GM18508 (cell line): Measurements from ENCODE around the gene PTPRN2.
"Not testable (repeated sequence)": the region's sequence is repeated elsewhere in the genome, so short reads cannot be mapped to it uniquely, and the experiment has no call there.

Experiments used
- ATAC-seq: cut with Tn5 transposase; IDR thresholded peaks from one replicate; pipeline ENCODE4 v1.9.1; 2021; ENCODE audit warnings: moderate number of reproducible peaks; ENCODE audit not compliant: insufficient read depth, unreplicated experiment

The PTPRN2 gene

GRCh38 chr7:158361326-158361946 lies 226.2 kb downstream of the PTPRN2 start:
- no peak for ATAC-seq

GRCh38 chr7:158358926-158359645 lies 228.5 kb downstream of the PTPRN2 start:
- no peak for ATAC-seq

- ATAC-seq = no peak
Observed at GRCh38 chr7:158357898-158358821, 229.5 kb downstream of the PTPRN2 start.

- ATAC-seq = no peak
Observed at GRCh38 chr7:158357106-158357897, 230.3 kb downstream of the PTPRN2 start.

- ATAC-seq = no peak
Observed at GRCh38 chr7:158356454-158356853, 231.2 kb downstream of the PTPRN2 start.

DNA sequence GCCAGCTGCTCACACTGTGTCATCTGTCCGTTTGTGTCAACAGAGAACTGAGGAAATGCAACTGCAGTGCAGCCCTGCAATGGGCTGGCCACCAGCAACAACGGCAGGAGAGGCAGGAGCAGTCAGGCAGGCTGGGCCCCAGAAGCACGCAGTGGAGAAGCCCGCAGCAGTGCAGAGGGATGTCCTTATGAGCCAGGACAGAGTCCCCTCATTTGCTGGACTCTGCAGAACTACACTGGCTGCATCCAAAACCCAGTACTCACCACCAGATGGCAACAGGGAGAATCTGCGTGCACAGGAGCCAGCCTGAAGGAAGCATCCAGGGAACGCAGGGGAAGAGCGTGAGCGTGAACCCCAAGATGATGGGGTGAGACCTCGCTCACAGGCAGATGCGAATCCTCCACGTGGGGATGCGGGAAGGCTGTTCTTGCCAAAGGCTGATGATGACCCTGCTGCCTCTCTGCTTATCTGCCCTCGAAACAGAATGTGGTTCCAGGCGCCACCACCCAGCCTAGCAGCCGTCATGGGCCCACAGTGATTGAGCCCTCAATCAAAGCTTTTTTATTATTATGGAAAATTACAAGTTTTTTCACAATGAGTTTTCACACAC lies 232.1 kb downstream of the PTPRN2 start:
- ATAC-seq = no peak

DNA sequence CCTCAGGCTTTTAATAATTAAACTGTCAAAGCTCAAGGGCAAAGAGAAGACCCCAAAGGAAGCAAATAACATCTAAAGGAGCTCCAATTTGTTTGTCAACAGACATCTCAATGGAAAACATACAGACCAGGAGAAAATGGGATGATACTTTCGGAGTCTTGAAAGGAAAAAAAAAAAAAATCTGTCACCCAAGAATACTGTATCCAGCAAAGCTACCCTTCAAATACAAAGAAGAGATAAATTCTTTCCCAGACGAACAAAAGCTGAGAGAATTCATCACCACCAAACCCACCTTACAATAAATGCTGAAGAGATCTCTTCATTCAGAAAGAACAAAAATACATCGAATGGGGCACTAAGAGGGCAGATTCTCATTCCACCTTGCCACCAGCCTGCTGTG lies 232.8 kb downstream of the PTPRN2 start:
- no peak for ATAC-seq

GRCh38 chr7:158353606-158354570 lies 233.7 kb downstream of the PTPRN2 start:
- ATAC-seq = no peak

DNA sequence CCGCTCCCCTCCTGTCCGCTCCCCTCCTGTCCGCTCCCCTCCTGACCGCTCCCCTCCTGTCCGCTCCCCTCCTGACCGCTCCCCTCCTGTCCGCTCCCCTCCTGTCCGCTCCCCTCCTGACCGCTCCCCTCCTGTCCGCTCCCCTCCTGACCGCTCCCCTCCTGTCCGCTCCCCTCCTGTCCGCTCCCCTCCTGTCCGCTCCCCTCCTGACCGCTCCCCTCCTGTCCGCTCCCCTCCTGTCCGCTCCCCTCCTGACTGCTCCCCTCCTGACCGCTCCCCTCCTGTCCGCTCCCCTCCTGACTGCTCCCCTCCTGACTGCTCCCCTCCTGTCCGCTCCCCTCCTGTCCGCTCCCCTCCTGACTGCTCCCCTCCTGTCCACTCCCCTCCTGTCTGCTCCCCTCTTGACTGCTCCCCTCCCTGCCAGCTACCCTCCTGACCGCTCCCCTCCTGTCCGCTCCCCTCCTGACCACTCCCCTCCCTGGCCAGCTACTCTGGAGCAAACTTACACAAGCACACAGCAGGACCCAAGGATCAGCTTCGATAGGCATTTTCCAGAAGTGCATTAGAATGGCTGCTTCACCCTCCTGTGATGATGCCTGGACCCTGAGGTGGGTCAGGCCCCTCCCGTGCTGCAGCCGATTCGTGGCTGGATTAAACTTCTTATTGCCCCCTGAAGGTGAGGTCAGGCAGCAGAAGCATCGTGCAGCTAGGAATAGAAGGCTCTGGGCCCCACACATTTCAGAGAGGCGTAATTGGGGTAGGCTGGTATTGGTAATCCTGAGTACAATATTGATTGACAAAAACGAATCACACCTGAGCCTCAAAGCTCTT lies 235.5 kb downstream of the PTPRN2 start:
- ATAC-seq = not testable (repeated sequence)

DNA sequence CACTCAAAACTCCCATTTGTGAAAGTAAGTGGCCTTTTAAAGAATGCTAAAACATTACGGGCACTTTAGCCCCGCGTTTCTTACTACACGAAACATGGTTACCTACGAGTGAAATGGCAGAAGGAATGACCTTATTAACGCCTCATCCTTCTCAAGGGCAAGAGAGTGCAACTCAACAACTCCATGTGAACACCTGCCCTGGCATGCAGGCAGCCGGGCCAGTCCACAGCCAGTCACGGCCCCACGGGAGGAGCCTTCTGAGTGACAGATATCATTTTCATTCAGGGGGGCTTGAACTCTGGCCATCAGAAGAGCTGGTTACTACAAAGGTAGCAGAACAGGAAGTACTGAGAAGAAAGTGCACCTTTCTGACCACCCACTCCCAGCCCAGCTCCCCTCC lies 236.1 kb downstream of the PTPRN2 start:
- ATAC-seq = no peak

DNA sequence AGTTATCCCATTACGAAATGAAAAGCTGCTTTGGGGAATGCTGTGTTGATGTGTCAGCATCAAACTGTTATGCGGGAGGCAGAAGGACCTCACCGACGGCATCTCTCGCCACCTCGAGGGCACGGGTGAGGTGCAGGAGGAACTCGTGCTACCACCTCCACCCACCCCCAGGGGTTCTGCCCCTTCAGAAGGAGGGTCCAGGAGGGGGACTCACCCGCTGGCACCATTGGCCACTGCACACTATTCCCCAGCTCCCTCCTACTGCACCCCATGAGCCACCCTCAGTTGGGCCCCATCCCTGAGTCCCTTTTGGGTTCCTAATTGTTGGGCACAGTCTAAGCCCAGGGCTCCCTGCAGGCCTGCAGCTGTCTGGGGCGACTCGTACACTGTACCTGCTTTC lies 236.6 kb downstream of the PTPRN2 start:
- ATAC-seq = no peak

DNA sequence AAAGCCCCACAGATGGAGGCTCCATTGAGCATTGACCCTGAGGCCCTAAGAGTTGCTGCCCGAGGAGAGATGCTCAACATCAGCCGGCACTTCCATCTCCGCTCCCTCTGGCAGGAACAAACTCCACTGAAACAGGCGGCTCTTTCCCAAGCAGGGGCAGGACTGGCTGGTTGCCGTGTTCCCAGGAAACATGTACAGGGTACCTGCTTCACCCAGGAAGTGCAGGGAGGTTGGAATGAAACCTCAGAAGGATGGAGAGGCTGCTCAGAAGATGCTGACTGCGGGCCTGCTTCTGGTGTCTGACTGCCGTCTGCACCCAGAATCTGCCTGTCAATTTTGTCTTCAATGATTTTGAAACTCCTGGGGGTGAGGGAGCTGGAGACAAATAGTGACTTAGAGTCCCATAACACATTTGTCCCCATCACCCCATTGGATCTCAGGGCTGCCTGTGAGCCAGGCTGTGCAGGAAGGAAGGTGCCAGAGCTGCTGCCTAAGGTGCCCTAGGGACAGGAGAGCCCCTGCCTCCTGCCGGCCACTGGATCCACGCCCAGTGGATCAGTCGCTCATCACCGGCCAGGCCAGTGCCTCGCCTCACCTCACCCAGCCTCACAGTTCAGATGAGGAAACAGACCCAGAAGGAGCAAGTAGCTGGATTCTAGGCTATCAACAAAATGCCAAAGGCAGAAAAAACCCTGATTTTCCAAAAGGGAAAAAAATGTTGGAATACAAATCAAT lies 237.3 kb downstream of the PTPRN2 start:
- no peak for ATAC-seq

DNA sequence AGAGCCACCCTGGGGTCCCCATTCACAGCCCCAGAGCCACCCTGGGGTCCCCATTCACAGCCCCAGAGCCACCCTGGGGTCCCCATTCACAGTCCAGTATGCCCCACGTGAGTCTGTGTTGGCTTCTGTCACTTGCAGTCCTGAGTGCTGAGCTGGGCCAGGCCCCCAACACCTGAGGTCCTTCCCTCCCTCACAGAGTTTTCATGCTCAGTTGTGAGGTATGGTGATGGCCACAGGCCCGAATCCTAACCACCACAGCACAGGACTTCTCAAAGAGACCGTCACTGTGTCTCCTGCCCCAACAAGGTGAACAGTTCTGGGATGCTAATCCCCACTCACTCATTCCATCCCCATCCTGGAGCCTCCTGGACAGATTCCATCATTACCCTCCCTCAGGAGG lies 239.2 kb downstream of the PTPRN2 start:
- no peak for ATAC-seq

DNA sequence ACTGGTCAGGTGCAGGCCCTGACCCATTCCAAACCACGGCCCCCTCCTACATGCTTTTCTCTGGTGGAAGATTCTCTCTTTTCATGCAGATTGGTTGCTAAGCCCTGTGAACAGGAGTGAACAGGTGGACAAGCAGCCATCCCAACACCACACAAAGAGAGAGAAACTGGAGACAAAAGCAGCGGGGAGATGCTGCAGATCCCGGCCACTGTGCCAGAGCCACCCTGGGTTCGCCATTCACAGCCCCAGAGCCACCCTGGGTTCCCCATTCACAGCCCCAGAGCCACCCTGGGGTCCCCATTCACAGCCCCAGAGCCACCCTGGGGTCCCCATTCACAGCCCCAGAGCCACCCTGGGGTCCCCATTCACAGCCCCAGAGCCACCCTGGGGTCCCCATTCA lies 239.6 kb downstream of the PTPRN2 start:
- ATAC-seq = not testable (repeated sequence)

DNA sequence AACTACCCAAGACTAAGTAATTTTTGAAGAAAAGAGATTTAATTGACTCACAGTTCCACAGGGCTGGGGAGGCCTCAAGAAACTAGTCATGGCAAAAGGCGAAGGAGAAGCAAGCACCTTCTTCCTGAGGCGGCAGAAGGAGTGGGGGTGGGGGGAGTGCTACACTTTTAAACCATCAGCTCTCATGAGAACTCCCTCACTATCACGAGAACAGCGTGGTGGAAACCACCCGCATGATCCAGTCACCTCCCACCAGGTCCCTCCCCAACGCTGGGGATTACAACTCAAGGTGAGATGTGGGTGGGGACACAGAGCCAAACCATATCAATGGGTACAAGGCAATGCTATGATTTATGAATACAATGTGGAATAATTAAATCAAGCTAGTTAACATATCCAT lies 241.9 kb downstream of the PTPRN2 start:
- ATAC-seq = no peak

- ATAC-seq = no peak
Observed at GRCh38 chr7:158344706-158345300, 242.8 kb downstream of the PTPRN2 start.

DNA sequence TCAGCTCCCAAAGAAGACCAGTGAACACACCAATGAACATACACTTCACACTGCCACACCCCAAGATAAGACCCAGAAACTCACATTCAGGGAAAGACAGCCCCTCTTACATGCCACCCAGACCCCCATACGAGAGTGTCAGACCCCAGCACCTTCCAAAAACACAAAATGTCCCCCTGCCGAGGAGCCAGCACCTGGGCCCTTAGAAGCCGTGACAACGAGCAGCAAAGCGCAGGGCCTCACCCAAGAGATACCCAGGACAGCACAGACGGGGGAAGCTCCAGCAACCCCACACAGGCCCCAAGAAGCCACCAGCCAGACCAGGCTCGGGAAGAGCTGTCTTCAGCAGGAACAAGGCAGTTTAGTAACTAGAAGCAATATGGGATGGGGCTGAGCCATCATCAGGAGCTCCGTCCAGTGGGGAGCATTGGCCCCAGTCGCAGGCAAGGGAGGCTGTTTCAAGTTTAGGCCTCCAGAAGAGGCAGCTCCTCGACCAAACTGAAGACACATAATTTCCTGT lies 243.6 kb downstream of the PTPRN2 start:
- ATAC-seq = no peak
